ENCODE data around the gene PDCD11. TPM values are rescaled to one million over a fixed set of nuclear protein-coding genes. Genes with fewer than 3 reads are reported as not detected.

The PDCD11 gene
- total and polyA plus RNA-seq, 2 of the 8 experiments (the other 6 are each of a cell fraction or from before 2014, with no cell fraction given) = 18.1 to 79.1 TPM

GRCh38 chr10:103463499-103463898 lies 67.1 kb downstream of the PDCD11 start:
- Histone ChIP-seq H2BK15ac (ENCODE audit: low read length) (no peak overlapping the region), H3K4me3 (ENCODE audit: extremely low read depth in 1 of 4, insufficient read depth in 2 of 4, low read depth in 3 of 4, low read length in 4 of 4) (no peak overlapping the region), H3K36me3 (ENCODE audit: control insufficient read depth in 2 of 4, insufficient read depth in 4 of 4, low read length in 3 of 4) (no peaks in the 10 kb centered on the region), H2BK120ac (replicated peaks; ENCODE audit: low read depth, low read length) (no peak overlapping the region), H2BK12ac (ENCODE audit: low read depth, low read length) (no peak overlapping the region), H3K23ac (ENCODE audit: insufficient read length) (no peak overlapping the region), H4K20me1 (replicated peaks in 1 of 2; ENCODE audit: control insufficient read depth in 1 of 2, insufficient read depth in 2 of 2, low read length in 2 of 2) (no peaks in the 10 kb centered on the region), H3K14ac (ENCODE audit: insufficient read length) (no peak overlapping the region), H2AFZ (ENCODE audit: low read length) (no peak overlapping the region), H3K79me1 (ENCODE audit: low read depth, low read length) (no peaks in the 10 kb centered on the region), H4K8ac (ENCODE audit: extremely low read depth, insufficient read depth, low read length) (no peak overlapping the region), H3K4me2 (ENCODE audit: insufficient read depth in 1 of 2, low read depth in 2 of 2, low read length in 2 of 2) (no peak overlapping the region), H2AK5ac (ENCODE audit: low read depth, low read length) (no peak overlapping the region), H3K23me2 (ENCODE audit: low read depth, low read length) (no peaks in the 10 kb centered on the region), H3K9me3 (ENCODE audit: insufficient read depth in 2 of 2, low read depth in 1 of 2, low read length in 1 of 2) (no peaks in the 10 kb centered on the region), H3K27ac (ENCODE audit: low read depth, low read length) (no peak overlapping the region), H2BK20ac (ENCODE audit: low read length) (no peak overlapping the region), H3K56ac (replicated peaks; ENCODE audit: insufficient read length, low read depth, low read length) (no peak overlapping the region), H3K79me2 (ENCODE audit: control insufficient read depth in 1 of 2, insufficient read depth in 2 of 2, low read length in 2 of 2) (no peaks in the 10 kb centered on the region), H2BK5ac (ENCODE audit: low read depth, low read length) (no peak overlapping the region), H4K91ac (replicated peaks; ENCODE audit: insufficient read length, low read length) (no peak overlapping the region), H3K27me3 (replicated peaks in 1 of 4; ENCODE audit: control insufficient read depth in 3 of 4, extremely low read depth in 1 of 4, insufficient read depth in 3 of 4, low read length in 3 of 4) (no peaks in the 10 kb centered on the region), H4K5ac (ENCODE audit: insufficient read length, low read depth, low read length) (no peak overlapping the region), H3K4me1 (replicated peaks in 1 of 4; ENCODE audit: control insufficient read depth in 3 of 4, insufficient read depth in 4 of 4, low read length in 3 of 4) (peaks cover 0 to 6% (median 5%) of the 10 kb centered on the region in 4 experiments; a peak in 4 of 7 replicates), H3K18ac (ENCODE audit: extremely low read depth, low read length) (no peak overlapping the region), H3K9ac (replicated peaks in 1 of 4; ENCODE audit: extremely low read depth in 1 of 4, low read depth in 3 of 4, low read length in 3 of 4) (no peak overlapping the region), H3K4ac (replicated peaks; ENCODE audit: insufficient read length, low read depth, low read length) (no peak overlapping the region)
- CTCF ChIA-PET (ENCODE audit: partially characterized antibody) = interaction anchor here (0.6 to 5.3 kb wide), 3 partner anchors 12 to 21 kb away, joined by 3 to 39 read pairs (median 30); no protein-coding TSS in a partner anchor
- no peak for FAIRE-seq
- POLR2A ChIA-PET (ENCODE audit: partially characterized antibody) = interaction anchor here (1.4 kb wide), 1 partner anchor 9 kb away, joined by 3 read pairs; no protein-coding TSS in a partner anchor
- 90% methylated on average over 3 of the region's 4 CpGs; no CpG with 5 or more reads in 1 of the 2 experiments for WGBS, 2 experiments (ENCODE audit: extremely low coverage in 1 of 2, insufficient coverage in 1 of 2, insufficient read length in 1 of 2, insufficient replicate concordance in 2 of 2, low coverage in 1 of 2, low lambda C conversion rate in 2 of 2, missing lambda C conversion rate in 1 of 2)
- DNase-seq (ENCODE audit: low read depth in 1 of 2, low spot score in 2 of 2) = no peak
- TF ChIP-seq HDAC6 (IDR thresholded peaks at IDR 0.05; ENCODE audit: low read depth, low read length) (no peak), MAX (IDR thresholded peaks at IDR 0.05) (no peak), CTBP2 (IDR thresholded peaks at IDR 0.05; ENCODE audit: borderline replicate concordance, insufficient read depth, insufficient read length, low read length) (no peak), SUZ12 (IDR thresholded peaks at IDR 0.05; ENCODE audit: low read length) (no peak), TAF7 (optimal IDR thresholded peaks at IDR 0.05; ENCODE audit: borderline replicate concordance, low read depth, low read length) (no peak), CEBPB (IDR thresholded peaks at IDR 0.05; ENCODE audit: low read depth, low read length) (no peak), SP4 (IDR thresholded peaks at IDR 0.05; ENCODE audit: low read length) (no peak), KDM4A (IDR thresholded peaks at IDR 0.05; ENCODE audit: low read depth, low read length, severe bottlenecking) (no peak), BCL11A (IDR thresholded peaks at IDR 0.05; ENCODE audit: low read depth in 2 of 2, low read length in 2 of 2) (no peak), ZNF274 (IDR thresholded peaks at IDR 0.05; ENCODE audit: borderline replicate concordance, extremely low read depth, low read length) (no peak), PHF8 (conservative IDR thresholded peaks at IDR 0.05; ENCODE audit: low read depth, low read length) (no peak), SIRT6 (IDR thresholded peaks at IDR 0.05; ENCODE audit: low read length) (no peak), SP2 (IDR thresholded peaks at IDR 0.05; ENCODE audit: low read length) (no peak)
- TF ChIP-seq, protein P1, sequence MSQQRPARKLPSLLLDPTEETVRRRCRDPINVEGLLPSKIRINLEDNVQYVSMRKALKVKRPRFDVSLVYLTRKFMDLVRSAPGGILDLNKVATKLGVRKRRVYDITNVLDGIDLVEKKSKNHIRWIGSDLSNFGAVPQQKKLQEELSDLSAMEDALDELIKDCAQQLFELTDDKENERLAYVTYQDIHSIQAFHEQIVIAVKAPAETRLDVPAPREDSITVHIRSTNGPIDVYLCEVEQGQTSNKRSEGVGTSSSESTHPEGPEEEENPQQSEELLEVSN (IDR thresholded peaks at IDR 0.05) = no peak
